IMR-90 (cell line): ENCODE data around the gene G6PC2. TPM values are rescaled to one million over a fixed set of nuclear protein-coding genes. Genes with fewer than 3 reads are reported as not detected.

Experiments used
- ATAC-seq: fragments of 200-7000 bp; cut with Tn5 transposase; 2 replicates; pipeline ENCODE4 v1.9.1; 2020; ENCODE audit warnings: low read depth, mild to moderate bottlenecking, moderate library complexity
- BruUV-seq: library from RNA; stranded (reverse); fragments of 400-500 nt; replicated peaks from 2 replicates; lab custom pipeline; 2021; lab: Mats Ljungman, UMichigan
- CTCF ChIA-PET: fragments of 300-600 bp; formaldehyde crosslinking; extraction: SDS; loops from one replicate; lab custom pipeline; 2021; ENCODE audit warnings: antibody characterized with exemption; lab: Yijun Ruan, JAX
- POLR2A ChIA-PET: fragments of 300-600 bp; sonication (Branson Sonifier 250); formaldehyde crosslinking; loops from one replicate; lab custom pipeline; 2022; ENCODE audit warnings: antibody characterized with exemption; ENCODE audit not compliant: unreplicated experiment; lab: Charles Lee
- DNase-seq: peaks from one replicate; pipeline ENCODE4 v3.0.0; 2013
- H2AFZ ChIP-seq: replicated peaks from 2 replicates; pipeline ENCODE3; 2013; ENCODE audit warnings: low read length, mild to moderate bottlenecking; ENCODE audit not compliant: poor library complexity
- H2AK5ac ChIP-seq: 2 replicates; pipeline ENCODE4 v1.6.1; 2013; ENCODE audit warnings: low read depth, low read length, inconsistent platforms
- H2AK9ac ChIP-seq: replicated peaks from 2 replicates; pipeline ENCODE3; 2013; ENCODE audit warnings: mild to moderate bottlenecking, low read depth, low read length, moderate library complexity; ENCODE audit not compliant: poor library complexity
- H2BK120ac ChIP-seq: 2 replicates; pipeline ENCODE4 v1.6.1; 2013; ENCODE audit warnings: low read depth, low read length, inconsistent platforms
- H2BK15ac ChIP-seq: 3 replicates; pipeline ENCODE4 v1.6.1; 2013; ENCODE audit warnings: low read depth, low read length, inconsistent platforms
- H2BK20ac ChIP-seq: 2 replicates; pipeline ENCODE4 v1.6.1; 2013; ENCODE audit warnings: low read depth, mild to moderate bottlenecking, inconsistent platforms, low read length, moderate library complexity
- H2BK5ac ChIP-seq: 2 replicates; pipeline ENCODE4 v1.6.1; 2013; ENCODE audit warnings: mild to moderate bottlenecking, low read depth, low read length, inconsistent platforms; ENCODE audit not compliant: poor library complexity, severe bottlenecking
- H3K14ac ChIP-seq: replicated peaks from 2 replicates; pipeline ENCODE4 v1.6.1; 2013; ENCODE audit warnings: low read depth, low read length, inconsistent platforms
- H3K18ac ChIP-seq: 2 replicates; pipeline ENCODE4 v1.6.1; 2013; ENCODE audit warnings: low read depth, low read length, control low read depth
- H3K23ac ChIP-seq: 2 replicates; pipeline ENCODE4 v1.6.1; 2013; ENCODE audit warnings: low read depth, low read length, inconsistent platforms
- H3K27ac ChIP-seq: 2 replicates; pipeline ENCODE4 v1.5.1; 2013; ENCODE audit warnings: mild to moderate bottlenecking, control low read depth, low read length; ENCODE audit not compliant: insufficient read depth
- H3K27me3 ChIP-seq: 2 replicates; pipeline ENCODE4 v1.6.1; 2013; ENCODE audit warnings: low read length; ENCODE audit not compliant: control insufficient read depth, insufficient read depth
- H3K36me3 ChIP-seq: 2 replicates; pipeline ENCODE4 v1.6.1; 2013; ENCODE audit warnings: low read length, mixed read lengths; ENCODE audit not compliant: control insufficient read depth, insufficient read depth
- H3K4ac ChIP-seq: 2 replicates; pipeline ENCODE4 v1.6.1; 2013; ENCODE audit warnings: low read depth, low read length, inconsistent platforms
- H3K4me1 ChIP-seq: 2 replicates; pipeline ENCODE4 v1.6.1; 2013; ENCODE audit warnings: low read length, mixed read lengths; ENCODE audit not compliant: control insufficient read depth, insufficient read depth
- H3K4me2 ChIP-seq: 2 replicates; pipeline ENCODE4 v1.6.1; 2013; ENCODE audit warnings: low read depth, mild to moderate bottlenecking, control low read depth, low read length, moderate library complexity
- H3K4me3 ChIP-seq: 2 replicates; pipeline ENCODE4 v1.5.1; 2013; ENCODE audit warnings: low read depth, mild to moderate bottlenecking, control low read depth, low read length, moderate library complexity; ENCODE audit not compliant: insufficient read depth
- H3K56ac ChIP-seq: 2 replicates; pipeline ENCODE4 v1.6.1; 2013; ENCODE audit warnings: low read length, inconsistent platforms; ENCODE audit not compliant: insufficient read depth; ENCODE audit errors: extremely low read depth
- H3K79me1 ChIP-seq, 2 experiments: 2 replicates each; pipeline ENCODE4 v1.6.1; 2013; ENCODE audit warnings: low read length in 2 of 2, inconsistent platforms in 1 of 2, low read depth in 1 of 2
- H3K9ac ChIP-seq: 2 replicates; pipeline ENCODE4 v1.6.1; 2013; ENCODE audit warnings: low read depth, low read length, control low read depth
- H3K9me1 ChIP-seq: 2 replicates; pipeline ENCODE4 v1.6.1; 2013; ENCODE audit warnings: low read length, inconsistent platforms; ENCODE audit not compliant: insufficient read depth
- H3K9me3 ChIP-seq: 2 replicates; pipeline ENCODE4 v1.6.1; 2013; ENCODE audit warnings: low read length; ENCODE audit not compliant: control insufficient read depth, insufficient read depth
- H4K20me1 ChIP-seq: 2 replicates; pipeline ENCODE4 v1.6.1; 2013; ENCODE audit warnings: low read length, inconsistent platforms; ENCODE audit not compliant: insufficient read depth
- H4K5ac ChIP-seq: 2 replicates; pipeline ENCODE4 v1.6.1; 2013; ENCODE audit warnings: mild to moderate bottlenecking, low read depth, low read length, control low read depth
- H4K8ac ChIP-seq, 2 experiments: 2 replicates each; pipeline ENCODE4 v1.6.1; 2013; ENCODE audit warnings: low read depth in 2 of 2, low read length in 2 of 2, control low read depth in 1 of 2, inconsistent platforms in 1 of 2
- H4K91ac ChIP-seq: 2 replicates; pipeline ENCODE4 v1.6.1; 2013; ENCODE audit warnings: low read depth, low read length, inconsistent platforms; ENCODE audit not compliant: insufficient read depth
- BHLHE40 ChIP-seq: fragments of 150-350 bp; IDR thresholded peaks from 2 replicates; pipeline ENCODE4 v1.6.1; 2016; ENCODE audit warnings: mild to moderate bottlenecking, low read depth, low read length
- CHD1 ChIP-seq: IDR thresholded peaks from 2 replicates; pipeline ENCODE4 v1.6.1; 2012; ENCODE audit warnings: low read depth, low read length, improper control_type of control experiment
- FOS ChIP-seq: fragments of 150-350 bp; IDR thresholded peaks from 2 replicates; pipeline ENCODE4 v1.6.1; 2016; ENCODE audit warnings: low read depth, low read length
- MAFK ChIP-seq: IDR thresholded peaks from 2 replicates; pipeline ENCODE4 v1.6.1; 2012; ENCODE audit warnings: low read depth, low read length, improper control_type of control experiment
- MAZ ChIP-seq: IDR thresholded peaks from 2 replicates; pipeline ENCODE4 v1.6.1; 2012; ENCODE audit warnings: low read depth, mild to moderate bottlenecking, low read length, improper control_type of control experiment, moderate library complexity, borderline replicate concordance
- MXI1 ChIP-seq: IDR thresholded peaks from 2 replicates; pipeline ENCODE4 v1.6.1; 2012; ENCODE audit warnings: low read depth, mild to moderate bottlenecking, low read length, moderate library complexity, borderline replicate concordance
- RCOR1 ChIP-seq: IDR thresholded peaks from 2 replicates; pipeline ENCODE4 v1.6.1; 2012; ENCODE audit warnings: mild to moderate bottlenecking, low read length, improper control_type of control experiment; ENCODE audit not compliant: insufficient replicate concordance
- RFX5 ChIP-seq: IDR thresholded peaks from 2 replicates; pipeline ENCODE4 v1.8.0; 2012; ENCODE audit warnings: low read depth, mild to moderate bottlenecking, low read length, moderate library complexity
- dilution Hi-C: fragments of 300-500 bp; cut with HindIII; formaldehyde crosslinking; loops from one replicate; pipeline ENCODE4 v1.14.3; 2018; ENCODE audit warnings: low sequenced_read_pairs; ENCODE audit not compliant: unreplicated experiment
- in situ Hi-C: fragments of 300-500 bp; cut with MboI; formaldehyde crosslinking; loops from 3 replicates; pipeline ENCODE4 v1.14.3; 2019; ENCODE audit warnings: low sequenced_read_pairs, inconsistent platforms, mixed read lengths
- intact Hi-C: fragments of 100-400 bp; cut with micrococcal nuclease; formaldehyde crosslinking; loops from 2 replicates; pipeline ENCODE4 v1.10.0; 2022
- polyA plus RNA-seq, 3 experiments: library from polyadenylated mRNA; depleted of rRNA; stranded (reverse); fragments of >200 nt; gene quantifications; 2 replicates each; pipeline ENCODE4 v1.2.3, GENCODE V29; 2012; ENCODE audit warnings: low replicate concordance in 1 of 3
- total RNA-seq: library from RNA; depleted of rRNA; stranded (reverse); fragments of >200 nt; gene quantifications from 2 replicates; pipeline ENCODE4 v1.2.3, GENCODE V29; 2012
- TF ChIP-seq, protein P1 (sequence below): fragments of 150-350 bp; IDR thresholded peaks from 2 replicates; pipeline ENCODE4 v1.6.1; 2017; ENCODE audit warnings: mild to moderate bottlenecking, antibody characterized with exemption, low read length, low read depth
- TF ChIP-seq, protein P2 (sequence below): conservative IDR thresholded peaks from 2 replicates; pipeline ENCODE4 v1.5.1; 2012; ENCODE audit warnings: mild to moderate bottlenecking, low read depth, low read length, improper control_type of control experiment

G6PC2 gene
- total and polyA plus RNA-seq, 2 of the 4 experiments (the other 2 are of a cell fraction), result not detected

- Histone ChIP-seq H3K27ac (no peak overlapping the region), H3K4ac (no peak overlapping the region), H3K9me3 (no peaks in the 10 kb centered on the region), H4K91ac (no peak overlapping the region), H2BK120ac (no peak overlapping the region), H3K9ac (no peak overlapping the region), H3K56ac (no peak overlapping the region), H4K5ac (no peak overlapping the region), H4K8ac (no peak overlapping the region), H3K18ac (no peak overlapping the region), H4K20me1 (no peaks in the 10 kb centered on the region), H3K23ac (no peak overlapping the region), H2BK15ac (no peak overlapping the region), H2AK5ac (no peak overlapping the region), H2AFZ (no peak overlapping the region), H2BK5ac (no peak overlapping the region), H3K9me1 (no peaks in the 10 kb centered on the region), H3K4me3 (no peak overlapping the region), H2BK20ac (no peak overlapping the region), H3K27me3 (peaks cover 5% of the 10 kb centered on the region; the same call in 1 of the 2 replicates), H3K79me1 (peaks cover 2 to 3% of the 10 kb centered on the region in 2 experiments; a peak in 3 of 4 replicates), H3K14ac (no peak overlapping the region), H3K4me2 (no peak overlapping the region), H3K36me3 (no peaks in the 10 kb centered on the region), H3K4me1 (no peaks in the 10 kb centered on the region), H2AK9ac (no peak overlapping the region)
- CTCF ChIA-PET, result interaction anchor here (0.8 kb wide), 1 partner anchor 15 kb away, joined by 3 read pairs; no protein-coding TSS in a partner anchor
- dilution Hi-C loops, result no loop called here
- ATAC-seq (no peak), DNase-seq (no peak)
- TF ChIP-seq FOS (no peak), BHLHE40 (no peak), CHD1 (no peak), MAFK (no peak), RFX5 (no peak), MXI1 (no peak), RCOR1 (no peak), MAZ (no peak)
- TF ChIP-seq, protein P1, sequence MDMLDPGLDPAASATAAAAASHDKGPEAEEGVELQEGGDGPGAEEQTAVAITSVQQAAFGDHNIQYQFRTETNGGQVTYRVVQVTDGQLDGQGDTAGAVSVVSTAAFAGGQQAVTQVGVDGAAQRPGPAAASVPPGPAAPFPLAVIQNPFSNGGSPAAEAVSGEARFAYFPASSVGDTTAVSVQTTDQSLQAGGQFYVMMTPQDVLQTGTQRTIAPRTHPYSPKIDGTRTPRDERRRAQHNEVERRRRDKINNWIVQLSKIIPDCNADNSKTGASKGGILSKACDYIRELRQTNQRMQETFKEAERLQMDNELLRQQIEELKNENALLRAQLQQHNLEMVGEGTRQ, result no peak
- TF ChIP-seq, protein P2, sequence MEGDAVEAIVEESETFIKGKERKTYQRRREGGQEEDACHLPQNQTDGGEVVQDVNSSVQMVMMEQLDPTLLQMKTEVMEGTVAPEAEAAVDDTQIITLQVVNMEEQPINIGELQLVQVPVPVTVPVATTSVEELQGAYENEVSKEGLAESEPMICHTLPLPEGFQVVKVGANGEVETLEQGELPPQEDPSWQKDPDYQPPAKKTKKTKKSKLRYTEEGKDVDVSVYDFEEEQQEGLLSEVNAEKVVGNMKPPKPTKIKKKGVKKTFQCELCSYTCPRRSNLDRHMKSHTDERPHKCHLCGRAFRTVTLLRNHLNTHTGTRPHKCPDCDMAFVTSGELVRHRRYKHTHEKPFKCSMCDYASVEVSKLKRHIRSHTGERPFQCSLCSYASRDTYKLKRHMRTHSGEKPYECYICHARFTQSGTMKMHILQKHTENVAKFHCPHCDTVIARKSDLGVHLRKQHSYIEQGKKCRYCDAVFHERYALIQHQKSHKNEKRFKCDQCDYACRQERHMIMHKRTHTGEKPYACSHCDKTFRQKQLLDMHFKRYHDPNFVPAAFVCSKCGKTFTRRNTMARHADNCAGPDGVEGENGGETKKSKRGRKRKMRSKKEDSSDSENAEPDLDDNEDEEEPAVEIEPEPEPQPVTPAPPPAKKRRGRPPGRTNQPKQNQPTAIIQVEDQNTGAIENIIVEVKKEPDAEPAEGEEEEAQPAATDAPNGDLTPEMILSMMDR, result no peak
- POLR2A ChIA-PET, result no interaction called here
- in situ Hi-C loops, result loop anchor here (25.0 kb wide), 1 partner anchor 757 kb away; no protein-coding TSS in a partner anchor
- intact Hi-C loops, result no loop called here
- BruUV-seq, result no TSS peak
These were observed 6.4 kb upstream of the G6PC2 start for GRCh38 chr2:168894720-168895119.
